HG03460 (cell line): ENCODE data around the gene SAMD14.
"Not testable (repeated sequence)": the region's sequence is repeated elsewhere in the genome, so short reads cannot be mapped to it uniquely, and the experiment has no call there.

Experiments used
- ATAC-seq: cut with Tn5 transposase; IDR thresholded peaks from one replicate; pipeline ENCODE4 v1.9.1; 2021; ENCODE audit not compliant: unreplicated experiment

The SAMD14 gene

GRCh38 chr17:50078430-50078829 is 51.5 kb downstream of the SAMD14 start:
- ATAC-seq = no peak

GRCh38 chr17:50076591-50077235 is 53.2 kb downstream of the SAMD14 start:
- no peak for ATAC-seq

- ATAC-seq = no peak
Observed at GRCh38 chr17:50076221-50076590, 53.8 kb downstream of the SAMD14 start.

- no peak for ATAC-seq
Observed at GRCh38 chr17:50075446-50076032, 54.4 kb downstream of the SAMD14 start.

GRCh38 chr17:50074227-50074626 is 55.7 kb downstream of the SAMD14 start:
- no peak for ATAC-seq

GRCh38 chr17:50072925-50073324 is 57.0 kb downstream of the SAMD14 start:
- ATAC-seq = no peak

GRCh38 chr17:50072130-50072529 is 57.8 kb downstream of the SAMD14 start:
- ATAC-seq = no peak

- no peak for ATAC-seq
Observed at GRCh38 chr17:50071692-50072091, 58.3 kb downstream of the SAMD14 start.

- no peak for ATAC-seq
Observed at GRCh38 chr17:50070908-50071680, 58.9 kb downstream of the SAMD14 start.

- no peak for ATAC-seq
Observed at GRCh38 chr17:50067996-50068395, 62.0 kb downstream of the SAMD14 start.

- no peak for ATAC-seq
Observed at GRCh38 chr17:50066995-50067394, 63.0 kb downstream of the SAMD14 start.

- no peak for ATAC-seq
Observed at GRCh38 chr17:50065056-50065455, 64.9 kb downstream of the SAMD14 start.

GRCh38 chr17:50064253-50065001 is 65.5 kb downstream of the SAMD14 start:
- ATAC-seq = no peak

GRCh38 chr17:50063561-50064252 is 66.3 kb downstream of the SAMD14 start:
- ATAC-seq = no peak

- no peak for ATAC-seq
Observed at GRCh38 chr17:50062293-50063243, 67.4 kb downstream of the SAMD14 start.

- not testable (repeated sequence) for ATAC-seq
Observed at GRCh38 chr17:50061713-50062045, 68.3 kb downstream of the SAMD14 start.

- no peak for ATAC-seq
Observed at GRCh38 chr17:50060951-50061712, 68.8 kb downstream of the SAMD14 start.
